Body of pancreas (tissue), 4 donors: ENCODE measurements around the gene ALG3. TPM values are rescaled to one million over a fixed set of nuclear protein-coding genes. Genes with fewer than 3 reads are reported as not detected.

Source experiments
- ATAC-seq: fragments of 150-250 bp; one replicate; pipeline ENCODE4 v1.9.1; 2016
- DNase-seq, 4 donors: peaks; one replicate each; pipeline ENCODE4 v3.0.0-alpha.2; 2019
- H3K27ac ChIP-seq, 4 donors: fragments of 200-600 bp; sonication (generic); 1 replicate in 3 of 4; 2 replicates in 1 of 4; pipeline versions ENCODE4 v1.5.1 to v1.6.1; 2016 to 2019; ENCODE audit warnings: mild to moderate bottlenecking in 1 of 4, mixed read lengths in 1 of 4, moderate library complexity in 1 of 4
- H3K27me3 ChIP-seq, 2 donors: fragments of 200-600 bp; sonication (generic); one replicate each; pipeline ENCODE4 v1.6.0; 2016; ENCODE audit warnings: mild to moderate bottlenecking in 1 of 2
- H3K36me3 ChIP-seq, 2 donors: fragments of 200-600 bp; sonication (generic); replicated peaks in 1 of 2; 2 replicates each; pipeline ENCODE4 v1.5.1; 2016; ENCODE audit warnings: low read depth in 2 of 2; ENCODE audit not compliant: insufficient read depth in 1 of 2
- H3K4me1 ChIP-seq: fragments of 200-600 bp; sonication (generic); one replicate; pipeline ENCODE4 v1.6.0; 2016
- H3K4me3 ChIP-seq, 2 donors: fragments of 200-600 bp; sonication (generic); 1 replicate in 1 of 2; 2 replicates in 1 of 2; pipeline ENCODE4 v1.5.1; 2016 to 2019
- H3K9me3 ChIP-seq, 3 donors: fragments of 200-600 bp; sonication (generic); 1 replicate in 2 of 3; 2 replicates in 1 of 3; pipeline ENCODE4 v1.5.1; 2016
- CTCF ChIP-seq, 7 experiments: fragments of 450-650 bp in 4 of 7; fragments of 200-600 bp in 3 of 7; sonication (generic) in 3 of 7; IDR thresholded peaks; one replicate each; pipeline ENCODE4 v1.5.1; 2016 to 2019; ENCODE audit warnings: antibody characterized with exemption in 7 of 7
- POLR2A ChIP-seq, 3 donors: fragments of 450-650 bp; IDR thresholded peaks; one replicate each; pipeline ENCODE4 v1.6.1; 2016; ENCODE audit warnings: antibody characterized with exemption in 3 of 3, mild to moderate bottlenecking in 2 of 3
- WGBS, 2 donors: methylation state at CpG; one replicate each; pipeline ENCODE4 v1.1.5; 2017; 5-methylcytosine and 5-hydroxymethylcytosine counted together
- intact Hi-C: fragments of 100-400 bp; cut with DNase I; formaldehyde crosslinking; loops from one replicate; pipeline ENCODE4 v1.15.1; 2023
- total RNA-seq, 2 donors: library from RNA; depleted of rRNA; stranded (reverse); fragments of >200 nt; gene quantifications; one replicate each; pipeline ENCODE4 v1.1.0, GENCODE V29; 2016

Gene ALG3
- total RNA-seq, 2 donors from 2014 or later: 32.4 to 67.6 TPM

GRCh38 chr3:184242297-184242685 is 6.5 kb downstream of the ALG3 start:
- Histone ChIP-seq H3K27me3 (no peaks in the 10 kb centered on the region), H3K36me3 (peaks cover 0 to 29% of the 10 kb centered on the region in 2 donors), H3K27ac (peak overlapping the region in 2 of 4 donors; percentile 24 to 40), H3K4me3 (no peak overlapping the region), H3K9me3 (no peaks in the 10 kb centered on the region), H3K4me1 (peaks cover 20% of the 10 kb centered on the region)
- intact Hi-C loops: no loop called here
- DNase-seq (no peak), ATAC-seq (no peak)
- WGBS, 2 donors: 67 to 70% methylated on average over 4 to 5 of the region's 5 CpGs
- TF ChIP-seq POLR2A (IDR thresholded peaks at IDR 0.05) (no peak), CTCF (IDR thresholded peaks at IDR 0.05) (no peak)

GRCh38 chr3:184241447-184242296 is 7.1 kb downstream of the ALG3 start:
- H3K36me3 ChIP-seq: peaks cover 0 to 29% of the 10 kb centered on the region in 2 donors
- H3K4me1 ChIP-seq: peaks cover 16% of the 10 kb centered on the region
- WGBS, 2 donors: 2 to 14% methylated on average over 7 to 45 of the region's 46 CpGs
- no peaks in the 10 kb centered on the region for H3K27me3 ChIP-seq
- H3K9me3 ChIP-seq: no peaks in the 10 kb centered on the region
- TF ChIP-seq POLR2A (IDR thresholded peaks at IDR 0.05) (peak in 2 of 3 donors; percentile 13 to 23), CTCF (IDR thresholded peaks at IDR 0.05) (peak; percentile 60 to 92 (median 82))
- ATAC-seq (peak; percentile 94), DNase-seq (peak; percentile 86 to 91 (median 88))
- H3K4me3 ChIP-seq: no peak overlapping the region
- intact Hi-C loops: no loop called here
- H3K27ac ChIP-seq: peak overlapping the region in 2 of 4 donors; percentile 24 to 40

GRCh38 chr3:184241141-184241446 is 7.7 kb downstream of the ALG3 start:
- intact Hi-C loops: no loop called here
- H3K27ac ChIP-seq: no peak overlapping the region
- no peak overlapping the region for H3K4me3 ChIP-seq
- peaks cover 16% of the 10 kb centered on the region for H3K4me1 ChIP-seq
- DNase-seq (no peak), ATAC-seq (no peak)
- H3K27me3 ChIP-seq: no peaks in the 10 kb centered on the region
- no peak for TF ChIP-seq POLR2A (IDR thresholded peaks at IDR 0.05)
- TF ChIP-seq CTCF (IDR thresholded peaks at IDR 0.05): no peak
- no peaks in the 10 kb centered on the region for H3K9me3 ChIP-seq
- peaks cover 0 to 29% of the 10 kb centered on the region in 2 donors for H3K36me3 ChIP-seq
- 42 to 48% methylated on average over 8 to 17 of the region's 17 CpGs for WGBS, 2 donors

GRCh38 chr3:184240384-184241140 is 8.2 kb downstream of the ALG3 start:
- intact Hi-C loops: no loop called here
- no peak for DNase-seq

More at GRCh38 chr3:184240384-184241140, 8.2 kb downstream of the ALG3 start:
- no peak overlapping the region for H3K27ac ChIP-seq
- H3K27me3 ChIP-seq: no peaks in the 10 kb centered on the region
- H3K4me3 ChIP-seq: no peak overlapping the region
- peaks cover 0 to 28% of the 10 kb centered on the region in 2 donors for H3K36me3 ChIP-seq
- no peaks in the 10 kb centered on the region for H3K9me3 ChIP-seq
- no peak for TF ChIP-seq POLR2A (IDR thresholded peaks at IDR 0.05)
- TF ChIP-seq CTCF (IDR thresholded peaks at IDR 0.05): peak in 2 of 7 experiments; percentile 4 to 12
- ATAC-seq: no peak
- WGBS, 2 donors: 80% methylated on average over 1 to 4 of the region's 4 CpGs
- peaks cover 16% of the 10 kb centered on the region for H3K4me1 ChIP-seq
